ENCODE results near the gene ZNF20.

Gene ZNF20

GRCh38 chr19:12139885-12140544, at the start of gene ZNF20:
Gene ZNF20, minus strand, starts transcription at chr19:12140350. Its CDS starts 168 bp downstream, at chr19:12140182.
- Histone ChIP-seq H3K9ac (ENCODE audit: insufficient read length) (peak within 1 kb of the TSS; percentile 84), H3K4me3 (peak within 1 kb of the TSS; percentile 99), H3K36me3 (ENCODE audit: insufficient read depth, low read length) (peaks cover 27% of the 10 kb centered on the region), H3K9me3 (ENCODE audit: low read depth, low read length) (no peaks in the 10 kb centered on the region), H3K27ac (no peak within 1 kb of the TSS)
- DNase-seq (ENCODE audit: low read depth, low spot score) = peak; percentile 24
- TF ChIP-seq POLR2AphosphoS5 (IDR thresholded peaks at IDR 0.05; ENCODE audit: borderline replicate concordance, low read depth, low read length) = peak; percentile 82
- TF ChIP-seq FOXP2 (optimal IDR thresholded peaks at IDR 0.05; ENCODE audit: control extremely low read depth, extremely low read length, insufficient read depth) = no peak
- TF ChIP-seq EZH2 (IDR thresholded peaks at IDR 0.05) = no peak

GRCh38 chr19:12187625-12188024, 47.5 kb upstream of the ZNF20 start:
- Histone ChIP-seq H3K9me3 (ENCODE audit: low read depth, low read length) (peaks cover 38% of the 10 kb centered on the region), H3K4me3 (no peak overlapping the region), H3K27ac (no peak overlapping the region), H3K36me3 (ENCODE audit: insufficient read depth, low read length) (peaks cover 66% of the 10 kb centered on the region), H3K9ac (ENCODE audit: insufficient read length) (no peak overlapping the region)
- DNase-seq (ENCODE audit: low read depth, low spot score) = no peak
- TF ChIP-seq FOXP2 (optimal IDR thresholded peaks at IDR 0.05; ENCODE audit: control extremely low read depth, extremely low read length, insufficient read depth) (no peak), EZH2 (IDR thresholded peaks at IDR 0.05) (no peak), POLR2AphosphoS5 (IDR thresholded peaks at IDR 0.05; ENCODE audit: borderline replicate concordance, low read depth, low read length) (no peak)

DNA sequence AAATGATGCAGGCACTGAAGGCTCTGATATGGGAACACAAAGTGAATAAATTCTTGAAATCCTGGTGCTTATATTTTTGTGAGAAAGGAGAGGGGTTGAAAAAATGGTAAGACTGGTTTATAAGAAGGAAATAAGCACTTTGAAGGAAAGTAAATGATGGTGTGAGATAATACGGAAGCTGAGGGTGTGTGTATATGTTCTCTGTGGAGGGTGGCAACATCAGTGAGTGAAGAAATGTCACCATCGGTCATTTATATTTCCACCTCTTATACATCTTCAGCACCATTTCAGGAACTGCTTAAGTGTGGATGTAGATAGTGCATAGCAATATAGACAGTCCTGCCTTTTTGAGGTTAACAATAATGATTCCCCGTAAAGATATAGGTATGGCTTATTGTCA, 40.2 kb upstream of the ZNF20 start:
- no peak overlapping the region for H3K4me3 ChIP-seq
- peaks cover 9% of the 10 kb centered on the region; the same call in 1 of the 2 replicates for H3K9me3 ChIP-seq (ENCODE audit: low read depth, low read length)
- no peak for DNase-seq (ENCODE audit: low read depth, low spot score)
- H3K9ac ChIP-seq (ENCODE audit: insufficient read length) = no peak overlapping the region
- peaks cover 10% of the 10 kb centered on the region for H3K36me3 ChIP-seq (ENCODE audit: insufficient read depth, low read length)
- no peak overlapping the region for H3K27ac ChIP-seq
- TF ChIP-seq FOXP2 (optimal IDR thresholded peaks at IDR 0.05; ENCODE audit: control extremely low read depth, extremely low read length, insufficient read depth) = no peak
- TF ChIP-seq POLR2AphosphoS5 (IDR thresholded peaks at IDR 0.05; ENCODE audit: borderline replicate concordance, low read depth, low read length) = no peak
- TF ChIP-seq EZH2 (IDR thresholded peaks at IDR 0.05) = no peak

GRCh38 chr19:12166626-12167025, 26.5 kb upstream of the ZNF20 start:
- Histone ChIP-seq H3K9ac (ENCODE audit: insufficient read length) (no peak overlapping the region), H3K27ac (no peak overlapping the region), H3K4me3 (no peak overlapping the region), H3K9me3 (ENCODE audit: low read depth, low read length) (no peaks in the 10 kb centered on the region), H3K36me3 (ENCODE audit: insufficient read depth, low read length) (peaks cover 42% of the 10 kb centered on the region)
- TF ChIP-seq EZH2 (IDR thresholded peaks at IDR 0.05) = no peak
- no peak for TF ChIP-seq FOXP2 (optimal IDR thresholded peaks at IDR 0.05; ENCODE audit: control extremely low read depth, extremely low read length, insufficient read depth)
- TF ChIP-seq POLR2AphosphoS5 (IDR thresholded peaks at IDR 0.05; ENCODE audit: borderline replicate concordance, low read depth, low read length) = no peak
- DNase-seq (ENCODE audit: low read depth, low spot score) = no peak

GRCh38 chr19:12163826-12164225, 23.7 kb upstream of the ZNF20 start:
- peak overlapping the region; percentile 90 for H3K4me3 ChIP-seq
- H3K27ac ChIP-seq = 0 out of 2 replicates have a peak overlapping the region, but pooled peaks have one; percentile 70

GRCh38 chr19:12162882-12163806, 23.0 kb upstream of the ZNF20 start, which contains the start of gene ZNF136:
Gene ZNF136, plus strand, starts transcription at chr19:12163096. Its CDS starts 108 bp downstream, at chr19:12163204.
- Histone ChIP-seq H3K36me3 (ENCODE audit: insufficient read depth, low read length) (peaks cover 24% of the 10 kb centered on the region), H3K4me3 (peak within 1 kb of the TSS; percentile 90), H3K9ac (ENCODE audit: insufficient read length) (peak within 1 kb of the TSS; percentile 93), H3K27ac (peak within 1 kb of the TSS; percentile 70; the same call in 1 of the 2 replicates), H3K9me3 (ENCODE audit: low read depth, low read length) (no peaks in the 10 kb centered on the region)
- DNase-seq (ENCODE audit: low read depth, low spot score) = peak; percentile 70
- TF ChIP-seq POLR2AphosphoS5 (IDR thresholded peaks at IDR 0.05; ENCODE audit: borderline replicate concordance, low read depth, low read length) (peak; percentile 84), EZH2 (IDR thresholded peaks at IDR 0.05) (no peak)

More at GRCh38 chr19:12163826-12164225, 23.7 kb upstream of the ZNF20 start:
- Histone ChIP-seq H3K9me3 (ENCODE audit: low read depth, low read length) (no peaks in the 10 kb centered on the region), H3K36me3 (ENCODE audit: insufficient read depth, low read length) (peaks cover 25% of the 10 kb centered on the region), H3K9ac (ENCODE audit: insufficient read length) (peak overlapping the region; percentile 93)
- DNase-seq (ENCODE audit: low read depth, low spot score) = no peak
- TF ChIP-seq POLR2AphosphoS5 (IDR thresholded peaks at IDR 0.05; ENCODE audit: borderline replicate concordance, low read depth, low read length) (no peak), FOXP2 (optimal IDR thresholded peaks at IDR 0.05; ENCODE audit: control extremely low read depth, extremely low read length, insufficient read depth) (no peak), EZH2 (IDR thresholded peaks at IDR 0.05) (no peak)

DNA sequence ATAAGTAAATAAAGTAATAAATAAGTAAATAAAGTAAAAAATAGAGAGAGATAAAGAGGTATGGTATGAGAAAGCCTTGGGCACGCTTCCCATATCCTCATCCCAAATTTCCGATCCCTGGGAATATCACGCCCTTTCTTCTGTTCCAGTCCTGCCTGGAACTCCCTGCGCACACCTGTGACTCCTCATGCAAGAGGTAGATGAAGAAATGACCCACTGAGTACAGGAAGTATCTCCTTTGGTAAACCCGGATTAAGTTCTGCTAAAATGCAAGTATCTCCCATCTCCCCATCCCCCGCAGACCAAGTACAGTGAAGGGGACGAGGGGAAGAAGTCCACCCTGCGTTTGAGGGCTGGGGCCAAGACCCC, 22.3 kb upstream of the ZNF20 start:
- Histone ChIP-seq H3K27ac (no peak overlapping the region), H3K9ac (ENCODE audit: insufficient read length) (no peak overlapping the region), H3K4me3 (peak overlapping the region; percentile 90), H3K36me3 (ENCODE audit: insufficient read depth, low read length) (peaks cover 24% of the 10 kb centered on the region), H3K9me3 (ENCODE audit: low read depth, low read length) (no peaks in the 10 kb centered on the region)
- TF ChIP-seq POLR2AphosphoS5 (IDR thresholded peaks at IDR 0.05; ENCODE audit: borderline replicate concordance, low read depth, low read length) = no peak
- TF ChIP-seq EZH2 (IDR thresholded peaks at IDR 0.05) = no peak
- no peak for TF ChIP-seq FOXP2 (optimal IDR thresholded peaks at IDR 0.05; ENCODE audit: control extremely low read depth, extremely low read length, insufficient read depth)
- no peak for DNase-seq (ENCODE audit: low read depth, low spot score)

- Histone ChIP-seq H3K36me3 (ENCODE audit: insufficient read depth, low read length) (peaks cover 4% of the 10 kb centered on the region), H3K9ac (ENCODE audit: insufficient read length) (no peak overlapping the region), H3K27ac (no peak overlapping the region), H3K9me3 (ENCODE audit: low read depth, low read length) (no peaks in the 10 kb centered on the region), H3K4me3 (no peak overlapping the region)
- DNase-seq (ENCODE audit: low read depth, low spot score) = no peak
- no peak for TF ChIP-seq POLR2AphosphoS5 (IDR thresholded peaks at IDR 0.05; ENCODE audit: borderline replicate concordance, low read depth, low read length)
- TF ChIP-seq EZH2 (IDR thresholded peaks at IDR 0.05) = no peak
- no peak for TF ChIP-seq FOXP2 (optimal IDR thresholded peaks at IDR 0.05; ENCODE audit: control extremely low read depth, extremely low read length, insufficient read depth)
Observed at GRCh38 chr19:12159773-12160414, 19.7 kb upstream of the ZNF20 start.
